HCT116 (cell line): ENCODE measurements around the gene RABGEF1.

Source experiments
- CBX3 ChIP-seq: IDR thresholded peaks from 2 replicates; pipeline ENCODE4 v1.6.1; 2012; ENCODE audit warnings: low read depth
- CEBPB ChIP-seq: IDR thresholded peaks from 2 replicates; pipeline ENCODE4 v1.6.1; 2012; ENCODE audit warnings: low read depth
- EZH2 ChIP-seq: fragments of 200-600 bp; sonication (generic); IDR thresholded peaks from 2 replicates; pipeline ENCODE4 v1.6.1; 2017; ENCODE audit warnings: antibody characterized with exemption, mixed run types
- EZH2phosphoT487 ChIP-seq: fragments of 200-600 bp; IDR thresholded peaks from 2 replicates; pipeline ENCODE4 v1.6.1; 2018; ENCODE audit warnings: antibody characterized with exemption, borderline replicate concordance
- POLR2A ChIP-seq: IDR thresholded peaks from 2 replicates; pipeline ENCODE4 v1.7.0; 2011; ENCODE audit warnings: borderline replicate concordance; ENCODE audit not compliant: insufficient read depth, insufficient read length; ENCODE audit errors: extremely low read depth
- POLR2AphosphoS5 ChIP-seq: IDR thresholded peaks from 2 replicates; pipeline ENCODE4 v1.6.1; 2011; ENCODE audit warnings: mild to moderate bottlenecking, low read depth, low read length, moderate library complexity
- RAD21 ChIP-seq: IDR thresholded peaks from 2 replicates; pipeline ENCODE4 v1.6.1; 2012; ENCODE audit warnings: low read depth, mild to moderate bottlenecking
- SRF ChIP-seq: IDR thresholded peaks from 2 replicates; pipeline ENCODE4 v1.6.1; 2012; ENCODE audit warnings: low read depth
- TCF7L2 ChIP-seq: IDR thresholded peaks from 2 replicates; pipeline ENCODE4 v1.7.0; 2011; ENCODE audit warnings: borderline replicate concordance, inconsistent platforms; ENCODE audit not compliant: insufficient read depth, insufficient read length; ENCODE audit errors: extremely low read depth
- YY1 ChIP-seq: IDR thresholded peaks from 2 replicates; pipeline ENCODE4 v1.6.1; 2011; ENCODE audit warnings: low read length, low read depth, moderate library complexity, mild to moderate bottlenecking; ENCODE audit not compliant: insufficient replicate concordance; ENCODE audit errors: extremely low read depth
- ZNF274 ChIP-seq: fragments of 200-500 bp; sonication (Bioruptor generic); IDR thresholded peaks from 2 replicates; pipeline ENCODE4 v1.6.1; 2014; ENCODE audit warnings: mild to moderate bottlenecking, low read depth, low read length, inconsistent platforms
- TF ChIP-seq, protein P1 (sequence below), 3 experiments: fragments of 200-600 bp in 1 of 3; sonication (generic) in 1 of 3; IDR thresholded peaks in 2 of 3; conservative IDR thresholded peaks in 1 of 3; 2 replicates each; pipeline ENCODE4 v1.5.1; 2012 to 2017; ENCODE audit warnings: low read depth in 2 of 3, low read length in 2 of 3, antibody characterized with exemption in 1 of 3, borderline replicate concordance in 1 of 3, control low read depth in 1 of 3, mild to moderate bottlenecking in 1 of 3, mixed read lengths in 1 of 3, mixed run types in 1 of 3, moderate library complexity in 1 of 3; ENCODE audit not compliant: insufficient read depth in 1 of 3
- TF ChIP-seq, protein P2 (sequence below): IDR thresholded peaks from 2 replicates; pipeline ENCODE4 v1.6.1; 2012
- TF ChIP-seq, protein P3 (sequence below): IDR thresholded peaks from 2 replicates; pipeline ENCODE4 v1.6.1; 2012; ENCODE audit warnings: low read depth

DNA sequence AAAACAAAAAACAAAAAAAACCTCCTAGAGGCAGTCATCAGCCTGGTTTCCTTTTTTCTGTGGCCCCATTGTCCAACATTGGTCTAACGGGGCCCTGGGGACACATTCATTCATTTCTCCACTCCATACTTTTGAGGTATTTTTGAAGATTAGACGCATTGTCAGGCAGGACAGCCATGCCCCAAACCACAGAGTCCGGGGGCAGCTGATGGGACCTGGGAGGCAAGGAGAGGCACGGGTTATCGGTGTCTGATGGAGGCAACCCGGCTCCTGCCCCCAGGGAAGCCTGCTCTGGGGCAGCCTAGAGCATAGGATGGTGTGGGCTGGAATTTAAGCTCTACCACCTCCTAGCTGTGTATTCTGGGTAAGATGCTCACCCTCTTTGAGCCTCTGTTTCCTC, 6.5 kb upstream of the RABGEF1 start:
- TF ChIP-seq EZH2, result no peak
- no peak for TF ChIP-seq RAD21
- no peak for TF ChIP-seq CEBPB
- no peak for TF ChIP-seq YY1
- TF ChIP-seq, protein P1, sequence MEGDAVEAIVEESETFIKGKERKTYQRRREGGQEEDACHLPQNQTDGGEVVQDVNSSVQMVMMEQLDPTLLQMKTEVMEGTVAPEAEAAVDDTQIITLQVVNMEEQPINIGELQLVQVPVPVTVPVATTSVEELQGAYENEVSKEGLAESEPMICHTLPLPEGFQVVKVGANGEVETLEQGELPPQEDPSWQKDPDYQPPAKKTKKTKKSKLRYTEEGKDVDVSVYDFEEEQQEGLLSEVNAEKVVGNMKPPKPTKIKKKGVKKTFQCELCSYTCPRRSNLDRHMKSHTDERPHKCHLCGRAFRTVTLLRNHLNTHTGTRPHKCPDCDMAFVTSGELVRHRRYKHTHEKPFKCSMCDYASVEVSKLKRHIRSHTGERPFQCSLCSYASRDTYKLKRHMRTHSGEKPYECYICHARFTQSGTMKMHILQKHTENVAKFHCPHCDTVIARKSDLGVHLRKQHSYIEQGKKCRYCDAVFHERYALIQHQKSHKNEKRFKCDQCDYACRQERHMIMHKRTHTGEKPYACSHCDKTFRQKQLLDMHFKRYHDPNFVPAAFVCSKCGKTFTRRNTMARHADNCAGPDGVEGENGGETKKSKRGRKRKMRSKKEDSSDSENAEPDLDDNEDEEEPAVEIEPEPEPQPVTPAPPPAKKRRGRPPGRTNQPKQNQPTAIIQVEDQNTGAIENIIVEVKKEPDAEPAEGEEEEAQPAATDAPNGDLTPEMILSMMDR (IDR thresholded peaks at IDR 0.05 in 2 of 3, conservative IDR thresholded peaks at IDR 0.05 in 1 of 3; ENCODE audit: borderline replicate concordance in 1 of 3, insufficient read depth in 1 of 3, low read depth in 2 of 3, low read length in 2 of 3), result no peak
- TF ChIP-seq POLR2AphosphoS5, result no peak
- no peak for TF ChIP-seq TCF7L2
- no peak for TF ChIP-seq POLR2A
- no peak for TF ChIP-seq CBX3
- no peak for TF ChIP-seq EZH2phosphoT487
- TF ChIP-seq, protein P2, sequence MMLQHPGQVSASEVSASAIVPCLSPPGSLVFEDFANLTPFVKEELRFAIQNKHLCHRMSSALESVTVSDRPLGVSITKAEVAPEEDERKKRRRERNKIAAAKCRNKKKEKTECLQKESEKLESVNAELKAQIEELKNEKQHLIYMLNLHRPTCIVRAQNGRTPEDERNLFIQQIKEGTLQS, result no peak
- TF ChIP-seq, protein P3, sequence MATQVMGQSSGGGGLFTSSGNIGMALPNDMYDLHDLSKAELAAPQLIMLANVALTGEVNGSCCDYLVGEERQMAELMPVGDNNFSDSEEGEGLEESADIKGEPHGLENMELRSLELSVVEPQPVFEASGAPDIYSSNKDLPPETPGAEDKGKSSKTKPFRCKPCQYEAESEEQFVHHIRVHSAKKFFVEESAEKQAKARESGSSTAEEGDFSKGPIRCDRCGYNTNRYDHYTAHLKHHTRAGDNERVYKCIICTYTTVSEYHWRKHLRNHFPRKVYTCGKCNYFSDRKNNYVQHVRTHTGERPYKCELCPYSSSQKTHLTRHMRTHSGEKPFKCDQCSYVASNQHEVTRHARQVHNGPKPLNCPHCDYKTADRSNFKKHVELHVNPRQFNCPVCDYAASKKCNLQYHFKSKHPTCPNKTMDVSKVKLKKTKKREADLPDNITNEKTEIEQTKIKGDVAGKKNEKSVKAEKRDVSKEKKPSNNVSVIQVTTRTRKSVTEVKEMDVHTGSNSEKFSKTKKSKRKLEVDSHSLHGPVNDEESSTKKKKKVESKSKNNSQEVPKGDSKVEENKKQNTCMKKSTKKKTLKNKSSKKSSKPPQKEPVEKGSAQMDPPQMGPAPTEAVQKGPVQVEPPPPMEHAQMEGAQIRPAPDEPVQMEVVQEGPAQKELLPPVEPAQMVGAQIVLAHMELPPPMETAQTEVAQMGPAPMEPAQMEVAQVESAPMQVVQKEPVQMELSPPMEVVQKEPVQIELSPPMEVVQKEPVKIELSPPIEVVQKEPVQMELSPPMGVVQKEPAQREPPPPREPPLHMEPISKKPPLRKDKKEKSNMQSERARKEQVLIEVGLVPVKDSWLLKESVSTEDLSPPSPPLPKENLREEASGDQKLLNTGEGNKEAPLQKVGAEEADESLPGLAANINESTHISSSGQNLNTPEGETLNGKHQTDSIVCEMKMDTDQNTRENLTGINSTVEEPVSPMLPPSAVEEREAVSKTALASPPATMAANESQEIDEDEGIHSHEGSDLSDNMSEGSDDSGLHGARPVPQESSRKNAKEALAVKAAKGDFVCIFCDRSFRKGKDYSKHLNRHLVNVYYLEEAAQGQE, result no peak
- no peak for TF ChIP-seq ZNF274
- no peak for TF ChIP-seq SRF
